DND-41 (cell line): ENCODE measurements around the gene RAB28.

Experiments
- CTCF ChIP-seq: IDR thresholded peaks from 2 replicates; pipeline ENCODE4 v1.5.1; 2012; ENCODE audit warnings: borderline replicate concordance, low read length, moderate library complexity, mild to moderate bottlenecking; ENCODE audit not compliant: poor library complexity, severe bottlenecking; ENCODE audit errors: extremely low read depth
- EZH2 ChIP-seq: IDR thresholded peaks from 3 replicates; pipeline ENCODE4 v1.6.1; 2012; ENCODE audit warnings: borderline replicate concordance, low read depth, mild to moderate bottlenecking, moderate library complexity, low read length, inconsistent platforms; ENCODE audit not compliant: severe bottlenecking

GRCh38 chr4:13386405-13387107 is 97.6 kb downstream of the RAB28 start:
- TF ChIP-seq CTCF (no peak), EZH2 (no peak)
